Activated CD4-positive, alpha-beta T cell treated with anti-CD3 and anti-CD28 coated beads for 48 hours (primary cell): ENCODE results near the gene ICE1.

Experiments used
- DNase-seq: peaks from one replicate; pipeline ENCODE4 v3.0.0-alpha.2; 2020

The ICE1 gene

GRCh38 chr5:5539590-5539989 lies 117.1 kb downstream of the ICE1 start:
- no peak for DNase-seq
